Measurements from ENCODE around the gene MACO1.

MACO1 gene

DNA sequence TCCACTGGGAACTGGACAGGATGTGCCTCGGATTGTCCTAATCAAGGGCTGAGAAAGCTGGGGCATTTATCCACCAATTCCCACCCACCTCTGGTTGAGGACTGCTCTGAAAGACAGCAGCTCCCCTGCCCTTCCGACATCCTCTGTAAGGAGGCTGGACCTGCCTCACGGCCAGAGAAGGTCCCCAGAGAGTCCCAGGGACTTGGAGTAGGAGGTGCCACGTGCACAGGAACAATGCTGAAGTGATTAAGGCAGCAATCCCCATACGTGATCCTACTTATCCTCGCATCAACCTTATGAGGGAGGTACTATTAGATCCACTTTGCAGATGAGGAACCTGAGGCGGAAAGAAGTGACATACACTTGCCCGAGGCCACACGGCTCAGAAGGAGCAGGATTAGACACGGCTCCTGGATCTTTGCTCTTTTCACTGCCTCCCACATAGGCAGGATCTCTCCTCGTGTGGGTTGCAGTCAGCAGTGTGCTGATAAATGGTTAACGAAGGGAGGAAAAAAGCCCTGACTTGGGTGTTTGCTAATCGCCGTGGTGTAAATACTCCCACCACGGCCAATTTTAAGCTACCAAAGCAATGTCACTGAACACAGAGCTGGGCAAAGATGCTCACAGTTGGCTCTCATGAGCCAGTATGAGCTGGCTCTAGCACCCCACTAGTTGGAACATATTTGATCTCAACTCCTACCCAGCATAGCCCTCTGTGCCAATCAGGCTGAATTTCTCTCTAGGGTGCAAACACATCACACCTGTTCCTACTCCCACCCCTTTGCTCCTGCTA, 94.1 kb downstream of the MACO1 start:
- Histone ChIP-seq H3K79me2 (ENCODE audit: control insufficient read depth, low read length) (no peaks in the 10 kb centered on the region), H3K27ac (ENCODE audit: low read depth, low read length) (no peak overlapping the region), H3K4me3 (ENCODE audit: low read length) (no peak overlapping the region), H3K27me3 (ENCODE audit: control insufficient read depth, low read length) (0 out of 2 replicates have a peak, but pooled peaks cover 4% of the 10 kb centered on the region), H3K9me3 (ENCODE audit: control insufficient read depth, insufficient read depth, low read length) (no peaks in the 10 kb centered on the region), H3K9me2 (replicated peaks; ENCODE audit: control insufficient read depth, low read length) (no peaks in the 10 kb centered on the region), H4K20me1 (ENCODE audit: control insufficient read depth, insufficient read depth, low read depth, low read length) (no peaks in the 10 kb centered on the region), H3K4me2 (ENCODE audit: low read length) (no peak overlapping the region), H3K36me3 (ENCODE audit: control insufficient read depth, low read length) (no peaks in the 10 kb centered on the region), H3F3A (ENCODE audit: control insufficient read depth, insufficient read depth) (no peaks in the 10 kb centered on the region), H3K4me1 (ENCODE audit: control insufficient read depth, low read length) (0 out of 2 replicates have a peak, but pooled peaks cover 2% of the 10 kb centered on the region)
- TF ChIP-seq EZH2phosphoT487 (IDR thresholded peaks at IDR 0.05; ENCODE audit: borderline replicate concordance, low read length): no peak
- TF ChIP-seq, protein P1, sequence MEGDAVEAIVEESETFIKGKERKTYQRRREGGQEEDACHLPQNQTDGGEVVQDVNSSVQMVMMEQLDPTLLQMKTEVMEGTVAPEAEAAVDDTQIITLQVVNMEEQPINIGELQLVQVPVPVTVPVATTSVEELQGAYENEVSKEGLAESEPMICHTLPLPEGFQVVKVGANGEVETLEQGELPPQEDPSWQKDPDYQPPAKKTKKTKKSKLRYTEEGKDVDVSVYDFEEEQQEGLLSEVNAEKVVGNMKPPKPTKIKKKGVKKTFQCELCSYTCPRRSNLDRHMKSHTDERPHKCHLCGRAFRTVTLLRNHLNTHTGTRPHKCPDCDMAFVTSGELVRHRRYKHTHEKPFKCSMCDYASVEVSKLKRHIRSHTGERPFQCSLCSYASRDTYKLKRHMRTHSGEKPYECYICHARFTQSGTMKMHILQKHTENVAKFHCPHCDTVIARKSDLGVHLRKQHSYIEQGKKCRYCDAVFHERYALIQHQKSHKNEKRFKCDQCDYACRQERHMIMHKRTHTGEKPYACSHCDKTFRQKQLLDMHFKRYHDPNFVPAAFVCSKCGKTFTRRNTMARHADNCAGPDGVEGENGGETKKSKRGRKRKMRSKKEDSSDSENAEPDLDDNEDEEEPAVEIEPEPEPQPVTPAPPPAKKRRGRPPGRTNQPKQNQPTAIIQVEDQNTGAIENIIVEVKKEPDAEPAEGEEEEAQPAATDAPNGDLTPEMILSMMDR (IDR thresholded peaks at IDR 0.05; ENCODE audit: low read depth, low read length, poor library complexity, severe bottlenecking): no peak

DNA sequence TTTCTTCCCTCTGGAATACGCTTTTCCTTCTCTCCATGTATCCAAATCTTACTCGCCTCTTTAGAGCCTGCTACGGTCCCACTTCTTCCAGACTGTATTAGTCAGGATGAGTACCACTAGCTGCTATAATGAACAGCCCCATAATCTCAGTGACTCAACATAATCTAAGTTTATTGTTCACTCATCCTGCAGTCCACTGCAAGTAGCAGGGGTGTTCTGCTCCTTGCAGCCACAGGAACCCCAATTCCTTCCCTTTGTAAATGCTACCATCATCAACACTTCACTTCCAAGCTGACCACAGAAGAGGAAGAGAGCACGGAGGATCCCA, 94.6 kb downstream of the MACO1 start:
- H4K20me1 ChIP-seq (ENCODE audit: control insufficient read depth, insufficient read depth, low read depth, low read length): no peaks in the 10 kb centered on the region
- H3K9me2 ChIP-seq (replicated peaks; ENCODE audit: control insufficient read depth, low read length): no peaks in the 10 kb centered on the region
- H3K9me3 ChIP-seq (ENCODE audit: control insufficient read depth, insufficient read depth, low read length): no peaks in the 10 kb centered on the region
- H3K4me3 ChIP-seq (ENCODE audit: low read length): no peak overlapping the region
- H3K27ac ChIP-seq (ENCODE audit: low read depth, low read length): no peak overlapping the region
- H3K4me1 ChIP-seq (ENCODE audit: control insufficient read depth, low read length): 0 out of 2 replicates have a peak, but pooled peaks cover 2% of the 10 kb centered on the region
- no peaks in the 10 kb centered on the region for H3K79me2 ChIP-seq (ENCODE audit: control insufficient read depth, low read length)
- no peaks in the 10 kb centered on the region for H3F3A ChIP-seq (ENCODE audit: control insufficient read depth, insufficient read depth)
- no peak overlapping the region for H3K4me2 ChIP-seq (ENCODE audit: low read length)
- TF ChIP-seq, protein P1 (IDR thresholded peaks at IDR 0.05; ENCODE audit: low read depth, low read length, poor library complexity, severe bottlenecking): no peak
- TF ChIP-seq EZH2phosphoT487 (IDR thresholded peaks at IDR 0.05; ENCODE audit: borderline replicate concordance, low read length): no peak
- H3K27me3 ChIP-seq (ENCODE audit: control insufficient read depth, low read length): 0 out of 2 replicates have a peak, but pooled peaks cover 4% of the 10 kb centered on the region
- H3K36me3 ChIP-seq (ENCODE audit: control insufficient read depth, low read length): no peaks in the 10 kb centered on the region

DNA sequence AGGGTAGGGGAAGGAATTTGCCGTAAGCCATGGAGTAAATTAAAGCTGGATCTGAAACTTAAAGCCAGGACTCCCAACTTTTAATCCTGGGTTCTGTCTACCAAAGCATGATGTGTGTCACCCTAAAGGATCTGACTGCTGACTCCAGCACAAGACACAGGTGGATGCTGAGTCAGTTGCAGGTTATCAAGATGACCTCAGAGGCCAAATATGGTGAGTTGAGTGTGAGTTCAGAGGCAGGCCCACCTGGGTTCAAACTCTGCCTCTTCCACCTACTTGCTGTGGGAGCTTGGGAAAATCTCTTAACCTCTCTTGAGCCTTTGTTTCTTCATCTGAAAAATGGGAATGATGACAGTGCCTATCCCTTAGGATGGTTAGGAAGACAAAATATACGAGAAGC, 96.1 kb downstream of the MACO1 start:
- Histone ChIP-seq H3K4me1 (ENCODE audit: control insufficient read depth, low read length) (no peaks in the 10 kb centered on the region), H3F3A (ENCODE audit: control insufficient read depth, insufficient read depth) (no peaks in the 10 kb centered on the region), H3K9me2 (replicated peaks; ENCODE audit: control insufficient read depth, low read length) (no peaks in the 10 kb centered on the region), H3K9me3 (ENCODE audit: control insufficient read depth, insufficient read depth, low read length) (no peaks in the 10 kb centered on the region), H4K20me1 (ENCODE audit: control insufficient read depth, insufficient read depth, low read depth, low read length) (no peaks in the 10 kb centered on the region), H3K4me2 (ENCODE audit: low read length) (no peak overlapping the region), H3K4me3 (ENCODE audit: low read length) (no peak overlapping the region), H3K36me3 (ENCODE audit: control insufficient read depth, low read length) (no peaks in the 10 kb centered on the region), H3K79me2 (ENCODE audit: control insufficient read depth, low read length) (no peaks in the 10 kb centered on the region), H3K27me3 (ENCODE audit: control insufficient read depth, low read length) (0 out of 2 replicates have a peak, but pooled peaks cover 4% of the 10 kb centered on the region), H3K27ac (ENCODE audit: low read depth, low read length) (no peak overlapping the region)
- TF ChIP-seq, protein P1 (IDR thresholded peaks at IDR 0.05; ENCODE audit: low read depth, low read length, poor library complexity, severe bottlenecking): no peak
- no peak for TF ChIP-seq EZH2phosphoT487 (IDR thresholded peaks at IDR 0.05; ENCODE audit: borderline replicate concordance, low read length)

Data from DOHH2 (cell line).